ENCODE results near the gene DSTN. TPM values are rescaled to one million over a fixed set of nuclear protein-coding genes. Genes with fewer than 3 reads are reported as not detected.

Gene DSTN
- total RNA-seq, 1 donor from 2014 or later: 326 TPM

GRCh38 chr20:17616480-17617211 is 46.8 kb downstream of the DSTN start:
- no peak overlapping the region for H3K4me3 ChIP-seq
- H3K36me3 ChIP-seq: peaks cover 0 to 37% of the 10 kb centered on the region in 2 donors
- peak; percentile 84 to 91 for DNase-seq (ENCODE audit: extremely low spot score in 2 of 2)
- intact Hi-C loops (cut with DNase I): no loop called here
- TF ChIP-seq POLR2A (IDR thresholded peaks at IDR 0.05): no peak
- TF ChIP-seq, protein P1, sequence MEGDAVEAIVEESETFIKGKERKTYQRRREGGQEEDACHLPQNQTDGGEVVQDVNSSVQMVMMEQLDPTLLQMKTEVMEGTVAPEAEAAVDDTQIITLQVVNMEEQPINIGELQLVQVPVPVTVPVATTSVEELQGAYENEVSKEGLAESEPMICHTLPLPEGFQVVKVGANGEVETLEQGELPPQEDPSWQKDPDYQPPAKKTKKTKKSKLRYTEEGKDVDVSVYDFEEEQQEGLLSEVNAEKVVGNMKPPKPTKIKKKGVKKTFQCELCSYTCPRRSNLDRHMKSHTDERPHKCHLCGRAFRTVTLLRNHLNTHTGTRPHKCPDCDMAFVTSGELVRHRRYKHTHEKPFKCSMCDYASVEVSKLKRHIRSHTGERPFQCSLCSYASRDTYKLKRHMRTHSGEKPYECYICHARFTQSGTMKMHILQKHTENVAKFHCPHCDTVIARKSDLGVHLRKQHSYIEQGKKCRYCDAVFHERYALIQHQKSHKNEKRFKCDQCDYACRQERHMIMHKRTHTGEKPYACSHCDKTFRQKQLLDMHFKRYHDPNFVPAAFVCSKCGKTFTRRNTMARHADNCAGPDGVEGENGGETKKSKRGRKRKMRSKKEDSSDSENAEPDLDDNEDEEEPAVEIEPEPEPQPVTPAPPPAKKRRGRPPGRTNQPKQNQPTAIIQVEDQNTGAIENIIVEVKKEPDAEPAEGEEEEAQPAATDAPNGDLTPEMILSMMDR (IDR thresholded peaks at IDR 0.05): no peak
- TF ChIP-seq POLR2AphosphoS5 (IDR thresholded peaks at IDR 0.05; ENCODE audit: insufficient read depth in 1 of 2, low read depth in 1 of 2): no peak
- no peaks in the 10 kb centered on the region for H3K9me3 ChIP-seq
- peaks cover 39% of the 10 kb centered on the region for H3K4me1 ChIP-seq
- H3K27ac ChIP-seq: no peak overlapping the region
- no peaks in the 10 kb centered on the region for H3K27me3 ChIP-seq

DNA sequence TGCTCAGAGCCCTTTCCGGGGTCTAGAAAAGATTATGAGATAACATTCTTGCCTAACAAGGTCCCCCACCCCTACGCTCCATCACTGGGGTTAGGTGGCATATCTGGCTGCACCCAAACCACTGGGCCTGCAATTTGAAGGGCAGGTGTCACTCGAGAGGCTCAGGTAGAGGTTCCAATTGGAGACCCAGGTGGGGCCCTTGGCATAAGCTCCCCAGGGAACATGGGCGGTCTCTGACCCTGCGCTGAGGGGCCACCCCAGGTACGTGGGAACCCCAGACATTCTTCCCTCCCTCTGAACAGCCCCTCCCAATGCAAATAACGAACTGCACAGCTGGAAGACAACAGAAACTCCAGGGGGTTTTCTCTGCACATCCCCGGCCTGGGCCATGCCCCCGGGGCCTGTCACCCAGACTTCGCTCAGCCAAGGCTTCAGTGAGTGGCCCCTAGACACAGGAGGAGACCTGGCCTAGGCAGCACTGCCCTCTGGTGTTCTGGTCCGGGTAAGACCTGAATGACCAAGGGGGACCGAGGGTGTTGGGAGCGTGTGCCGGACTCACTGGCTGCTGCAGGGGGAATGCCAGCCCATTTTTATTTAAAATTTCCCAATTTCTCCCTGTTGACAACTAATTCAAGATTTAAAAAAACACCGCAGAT is 47.5 kb downstream of the DSTN start:
- TF ChIP-seq, protein P1 (IDR thresholded peaks at IDR 0.05): peak in 2 of 3 experiments; percentile 59 to 81
- peak in 1 of 2 donors; percentile 26 for TF ChIP-seq POLR2AphosphoS5 (IDR thresholded peaks at IDR 0.05; ENCODE audit: insufficient read depth in 1 of 2, low read depth in 1 of 2)
- TF ChIP-seq POLR2A (IDR thresholded peaks at IDR 0.05): no peak
- Histone ChIP-seq H3K4me1 (peaks cover 32% of the 10 kb centered on the region), H3K27me3 (no peaks in the 10 kb centered on the region), H3K27ac (no peak overlapping the region), H3K36me3 (peaks cover 0 to 44% of the 10 kb centered on the region in 2 donors), H3K9me3 (no peaks in the 10 kb centered on the region), H3K4me3 (no peak overlapping the region)
- intact Hi-C loops (cut with DNase I): no loop called here
- no peak for DNase-seq (ENCODE audit: extremely low spot score in 2 of 2)

- Histone ChIP-seq H3K36me3 (peaks cover 0 to 51% of the 10 kb centered on the region in 2 donors), H3K4me1 (peaks cover 26% of the 10 kb centered on the region), H3K9me3 (no peaks in the 10 kb centered on the region), H3K27ac (no peak overlapping the region), H3K27me3 (no peaks in the 10 kb centered on the region), H3K4me3 (no peak overlapping the region)
- intact Hi-C loops (cut with DNase I): no loop called here
- TF ChIP-seq, protein P1 (IDR thresholded peaks at IDR 0.05): no peak
- TF ChIP-seq POLR2AphosphoS5 (IDR thresholded peaks at IDR 0.05; ENCODE audit: insufficient read depth in 1 of 2, low read depth in 1 of 2) (no peak), POLR2A (IDR thresholded peaks at IDR 0.05) (no peak)
- peak in 1 of 2 donors; percentile 87 for DNase-seq (ENCODE audit: extremely low spot score in 2 of 2)
These were observed 48.2 kb downstream of the DSTN start for GRCh38 chr20:17617868-17618672.

- peaks cover 26% of the 10 kb centered on the region for H3K4me1 ChIP-seq
- TF ChIP-seq POLR2A (IDR thresholded peaks at IDR 0.05) (no peak), POLR2AphosphoS5 (IDR thresholded peaks at IDR 0.05; ENCODE audit: insufficient read depth in 1 of 2, low read depth in 1 of 2) (no peak)
- TF ChIP-seq, protein P1 (IDR thresholded peaks at IDR 0.05): no peak
- no peaks in the 10 kb centered on the region for H3K27me3 ChIP-seq
- peaks cover 0 to 51% of the 10 kb centered on the region in 2 donors for H3K36me3 ChIP-seq
- intact Hi-C loops (cut with DNase I): no loop called here
- no peaks in the 10 kb centered on the region for H3K9me3 ChIP-seq
- no peak overlapping the region for H3K27ac ChIP-seq
- no peak overlapping the region for H3K4me3 ChIP-seq
- DNase-seq (ENCODE audit: extremely low spot score in 2 of 2): no peak
These were observed 48.8 kb downstream of the DSTN start for GRCh38 chr20:17618673-17619013.
